RPMI7951 (cell line): ENCODE results near the gene HOXD11. TPM values are rescaled to one million over a fixed set of nuclear protein-coding genes. Genes with fewer than 3 reads are reported as not detected.

Source experiments
- DNase-seq: peaks from one replicate; pipeline ENCODE4 v3.0.0-alpha.2; 2012; ENCODE audit warnings: low read depth
- total RNA-seq: library from RNA; depleted of rRNA; stranded (reverse); fragments of >200 nt; shearing (Covaris generic); gene quantifications from 2 replicates; pipeline ENCODE4 v1.2.3, GENCODE V29; 2014

Gene HOXD11
- total RNA-seq, 1 experiment from 2014 or later: not detected

- DNase-seq: no peak
Observed at GRCh38 chr2:176120364-176121189, 13.5 kb downstream of the HOXD11 start.

- DNase-seq: no peak
Observed at GRCh38 chr2:176121190-176122051, 14.3 kb downstream of the HOXD11 start.

- DNase-seq: no peak
Observed at GRCh38 chr2:176122052-176122682, 15.1 kb downstream of the HOXD11 start.

- DNase-seq: peak; percentile 84
Observed at GRCh38 chr2:176122683-176123410, 15.8 kb downstream of the HOXD11 start, which contains the start of gene HOXD9. Gene HOXD9 (plus strand): TSS chr2:176122719. CDS start chr2:176122769, 50 bp downstream.

- no peak for DNase-seq
Observed at GRCh38 chr2:176123411-176124109, 16.5 kb downstream of the HOXD11 start.

GRCh38 chr2:176124110-176124946 is 17.2 kb downstream of the HOXD11 start:
- DNase-seq: no peak

GRCh38 chr2:176124947-176125771 is 18.1 kb downstream of the HOXD11 start:
- DNase-seq: no peak

GRCh38 chr2:176125772-176126054 is 18.6 kb downstream of the HOXD11 start:
- DNase-seq: no peak

- peak; percentile 50 for DNase-seq
Observed at GRCh38 chr2:176126929-176127773, 20.1 kb downstream of the HOXD11 start.

- DNase-seq: no peak
Observed at GRCh38 chr2:176127774-176128072, 20.6 kb downstream of the HOXD11 start.

- no peak for DNase-seq
Observed at GRCh38 chr2:176128172-176128981, 21.3 kb downstream of the HOXD11 start.

GRCh38 chr2:176128982-176129796 is 22.1 kb downstream of the HOXD11 start, which contains the start of gene HOXD8:
Gene HOXD8 (plus strand): TSS chr2:176129705. CDS start chr2:176130367, 662 bp downstream.
- peak; percentile 94 for DNase-seq

GRCh38 chr2:176129813-176130146 is 22.7 kb downstream of the HOXD11 start:
- peak; percentile 72 for DNase-seq

GRCh38 chr2:176130147-176130956 is 23.3 kb downstream of the HOXD11 start:
- peak; percentile 83 for DNase-seq

GRCh38 chr2:176130957-176131847 is 24.1 kb downstream of the HOXD11 start:
- DNase-seq: no peak
